ENCODE data around the gene ZNF215.

- TF ChIP-seq CTCF (IDR thresholded peaks at IDR 0.05; ENCODE audit: insufficient read depth, low read depth, low read length) (no peak), EZH2 (IDR thresholded peaks at IDR 0.05; ENCODE audit: insufficient read depth, low read length) (no peak)
These were observed 32.1 kb upstream of the ZNF215 start for GRCh38 chr11:6894097-6894496.
